HG02623 (cell line): ENCODE measurements around the gene HOXB3.
"Not testable (repeated sequence)": the region's sequence is repeated elsewhere in the genome, so short reads cannot be mapped to it uniquely, and the experiment has no call there.

Experiments used
- ATAC-seq: cut with Tn5 transposase; IDR thresholded peaks from one replicate; pipeline ENCODE4 v1.9.1; 2021; ENCODE audit warnings: moderate library complexity; ENCODE audit not compliant: unreplicated experiment

HOXB3 gene

DNA sequence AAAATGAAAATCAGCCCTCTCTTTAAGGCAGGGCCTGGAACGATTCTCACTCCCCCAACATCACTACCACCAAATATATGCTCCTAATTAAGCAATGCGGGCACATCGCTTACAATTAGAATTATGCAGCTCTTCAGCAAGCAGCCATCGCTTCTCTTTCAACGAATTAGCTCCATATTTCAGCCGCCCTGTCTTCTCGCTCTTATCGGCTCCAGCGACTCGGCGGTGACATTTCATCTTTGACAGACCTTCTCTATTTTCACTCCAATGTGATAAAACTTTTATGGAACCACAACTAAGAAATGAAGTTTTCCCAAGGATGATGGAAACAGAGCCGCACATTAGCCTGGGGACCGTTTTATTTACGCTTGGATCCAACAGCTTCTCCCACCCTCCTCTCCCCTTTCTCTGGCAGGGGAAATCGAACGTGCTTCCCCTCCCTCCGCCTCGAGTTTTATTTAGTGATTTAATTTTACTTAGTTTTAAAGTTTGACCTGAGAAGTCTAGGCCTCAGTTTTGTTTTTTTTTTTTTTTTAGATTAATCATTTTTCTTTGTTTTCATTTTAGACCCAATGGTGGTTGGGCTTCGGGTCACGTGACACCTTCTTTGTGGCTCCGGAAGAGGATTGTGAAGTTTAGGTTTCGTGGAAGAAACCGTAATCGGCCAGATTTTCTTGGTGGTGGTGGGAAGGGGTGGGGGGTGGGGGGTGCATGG lies 42.1 kb downstream of the HOXB3 start:
- ATAC-seq, result no peak

- no peak for ATAC-seq
These were observed 42.9 kb downstream of the HOXB3 start for GRCh38 chr17:48546924-48547807.

- ATAC-seq, result no peak
These were observed 43.7 kb downstream of the HOXB3 start for GRCh38 chr17:48546137-48546923.

DNA sequence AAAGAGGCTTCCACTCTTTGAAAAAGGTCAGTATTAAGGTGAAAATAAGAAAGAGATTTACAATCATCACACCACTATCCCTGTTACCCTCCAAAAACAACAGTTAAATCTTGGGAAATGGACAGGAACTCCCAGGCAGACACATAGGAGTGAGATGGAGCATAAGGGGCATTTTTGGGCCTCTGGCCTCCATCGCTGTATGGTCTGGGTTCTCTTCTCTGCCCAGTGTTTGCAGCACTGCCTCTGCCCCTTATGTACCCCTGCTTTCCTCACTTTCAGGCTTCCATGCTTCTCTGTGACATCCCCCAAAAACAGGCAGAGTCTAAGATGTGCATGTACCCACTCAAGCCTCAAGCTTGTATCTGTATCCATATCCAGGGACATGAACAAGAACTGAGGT lies 44.5 kb downstream of the HOXB3 start:
- no peak for ATAC-seq

- ATAC-seq, result no peak
These were observed 45.0 kb downstream of the HOXB3 start, which contains the start of gene HOXB2 for GRCh38 chr17:48545022-48545375. HOXB2 (minus strand) TSS chr17:48545109; CDS start chr17:48544911, 198 bp downstream.

- no peak for ATAC-seq
These were observed 45.6 kb downstream of the HOXB3 start for GRCh38 chr17:48544349-48545021.

GRCh38 chr17:48543854-48544348 lies 46.1 kb downstream of the HOXB3 start:
- no peak for ATAC-seq

DNA sequence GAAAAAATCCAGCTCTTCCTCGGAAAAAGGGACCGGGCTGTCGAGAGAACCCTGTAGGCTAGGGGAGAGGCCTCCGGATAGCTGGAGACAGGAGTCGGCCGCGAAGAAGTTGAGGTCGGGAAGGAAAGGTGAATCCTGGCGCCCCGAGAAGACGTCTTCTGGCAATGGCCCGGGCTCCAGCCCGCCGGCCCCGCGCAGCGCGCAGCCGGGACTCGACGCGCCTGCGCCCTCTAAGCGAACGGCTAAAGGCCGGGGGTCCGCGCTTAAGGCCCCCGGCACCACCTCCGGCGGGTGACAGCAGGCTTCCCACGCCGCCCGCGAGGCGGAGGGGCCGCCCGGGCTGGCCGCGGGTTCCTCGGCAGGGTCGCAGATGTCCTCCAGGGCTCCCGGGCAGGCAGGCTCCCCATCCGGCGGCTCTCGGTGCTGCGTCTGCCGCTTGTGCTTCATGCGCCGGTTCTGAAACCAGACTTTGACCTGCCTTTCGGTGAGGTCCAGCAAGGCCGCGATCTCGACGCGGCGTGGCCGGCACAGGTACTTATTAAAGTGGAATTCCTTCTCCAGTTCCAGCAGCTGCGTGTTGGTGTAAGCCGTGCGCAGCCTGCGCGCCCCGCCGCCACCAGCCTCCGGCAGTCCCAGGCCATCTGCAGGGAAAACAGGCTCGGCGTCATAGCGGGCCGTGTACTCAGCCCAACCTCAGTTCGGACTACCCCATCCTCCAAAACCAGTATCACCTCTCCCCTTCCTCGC lies 46.8 kb downstream of the HOXB3 start:
- ATAC-seq, result no peak

- no peak for ATAC-seq
These were observed 47.3 kb downstream of the HOXB3 start for GRCh38 chr17:48542698-48543106.

GRCh38 chr17:48542114-48542656 lies 47.9 kb downstream of the HOXB3 start:
- no peak for ATAC-seq

DNA sequence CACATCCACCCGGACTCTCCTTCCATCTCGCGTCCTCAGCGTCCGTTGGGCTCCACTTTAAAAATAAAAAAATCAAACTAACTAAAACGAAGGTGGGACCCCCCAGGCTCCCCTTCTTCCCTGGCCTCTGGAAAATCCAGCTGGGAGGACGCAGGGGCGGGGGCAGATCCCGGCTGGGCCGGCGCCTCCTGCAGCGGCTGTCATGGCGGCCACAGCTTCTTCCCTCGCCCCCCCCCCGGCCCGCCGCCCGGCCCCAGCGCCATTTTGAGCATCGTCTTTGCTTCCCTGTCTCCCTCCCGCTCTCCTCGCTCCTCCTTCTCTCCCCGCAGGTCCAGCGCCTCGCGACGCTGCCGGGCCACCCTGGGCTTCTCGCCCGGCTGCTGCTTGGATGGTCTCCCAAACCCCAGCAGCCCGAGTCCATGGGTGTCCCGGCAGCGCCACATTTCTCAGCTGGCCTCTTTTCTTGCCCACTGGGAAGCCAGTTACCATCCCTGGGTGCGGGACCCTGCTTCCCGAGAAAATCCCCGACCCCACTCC lies 48.4 kb downstream of the HOXB3 start:
- no peak for ATAC-seq

GRCh38 chr17:48541036-48541576 lies 48.9 kb downstream of the HOXB3 start:
- ATAC-seq, result no peak

GRCh38 chr17:48540213-48540612 lies 49.8 kb downstream of the HOXB3 start:
- ATAC-seq, result no peak

GRCh38 chr17:48539177-48539576 lies 50.9 kb downstream of the HOXB3 start:
- ATAC-seq, result no peak

DNA sequence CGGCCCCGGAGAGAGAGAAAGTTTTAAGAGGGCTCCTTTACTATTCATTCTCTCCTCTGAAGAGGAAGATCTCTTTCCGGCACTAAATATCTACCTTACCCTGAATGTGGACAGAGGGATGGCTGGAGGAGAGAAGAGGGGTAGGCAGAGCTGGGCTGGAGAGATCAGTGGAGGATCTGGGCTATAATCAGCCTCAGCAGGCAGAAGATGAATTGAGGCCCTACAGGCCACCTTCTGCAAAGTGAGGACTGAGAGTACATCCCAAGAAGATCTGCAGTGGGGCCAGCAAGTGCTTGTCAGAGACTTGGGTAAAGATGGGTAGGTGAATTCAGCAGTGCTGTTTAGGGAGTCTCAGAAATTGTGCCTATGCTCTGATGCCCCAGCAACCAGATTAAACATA lies 52.7 kb downstream of the HOXB3 start:
- ATAC-seq, result no peak

GRCh38 chr17:48535793-48536559 lies 54.1 kb downstream of the HOXB3 start:
- not testable (repeated sequence) for ATAC-seq

GRCh38 chr17:48532261-48532660 lies 57.8 kb downstream of the HOXB3 start:
- ATAC-seq, result no peak

DNA sequence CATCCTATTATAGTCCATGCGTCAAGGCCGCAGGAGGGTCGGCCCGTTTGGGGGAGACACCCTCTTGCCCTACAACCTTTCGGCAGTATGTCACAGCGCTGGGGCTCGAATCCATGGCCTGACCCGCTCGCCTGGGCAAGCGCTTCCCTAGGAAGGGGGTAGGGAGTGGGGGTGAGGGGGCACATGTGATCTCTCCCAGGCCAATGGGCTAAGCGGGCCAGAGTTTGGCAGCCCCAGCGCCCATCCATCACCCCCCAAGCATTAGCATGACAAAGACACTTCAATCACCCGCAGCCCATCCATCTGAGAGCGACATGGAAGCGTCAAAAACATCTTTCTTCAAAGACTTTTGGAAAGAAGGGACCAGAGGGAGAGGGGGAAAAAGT lies 59.2 kb downstream of the HOXB3 start, which contains the start of gene HOXB1:
Gene HOXB1 (minus strand): TSS at position 125 of the 386 bp plus-strand sequence. CDS start 107 bp downstream, at position 18.
- no peak for ATAC-seq
